Transverse colon (tissue), 4 donors: Measurements from ENCODE around the gene RBX1. TPM values are rescaled to one million over a fixed set of nuclear protein-coding genes. Genes with fewer than 3 reads are reported as not detected.

ENCODE experiments used
- DNase-seq: peaks from one replicate; pipeline ENCODE4 v3.0.0-alpha.2; 2019
- H3K27ac ChIP-seq, 4 donors: fragments of 200-600 bp; sonication (generic); 2 replicates each; pipeline ENCODE4 v1.5.1; 2016 to 2018; ENCODE audit warnings: inconsistent platforms in 4 of 4
- H3K27me3 ChIP-seq: fragments of 200-600 bp; sonication (generic); 2 replicates; pipeline ENCODE4 v1.5.1; 2017; ENCODE audit warnings: inconsistent platforms
- H3K36me3 ChIP-seq, 4 donors: fragments of 200-600 bp; sonication (generic); 2 replicates each; pipeline ENCODE4 v1.5.1; 2017 to 2019; ENCODE audit warnings: inconsistent platforms in 4 of 4
- H3K4me1 ChIP-seq, 4 donors: fragments of 200-600 bp; sonication (generic); 2 replicates each; pipeline ENCODE4 v1.5.1; 2017 to 2020; ENCODE audit warnings: inconsistent platforms in 4 of 4
- H3K4me3 ChIP-seq, 4 donors: fragments of 200-600 bp; sonication (generic); 1 replicate in 1 of 4; 2 replicates in 3 of 4; pipeline versions ENCODE4 v1.5.1 to v1.6.1; 2017 to 2019; ENCODE audit warnings: inconsistent platforms in 4 of 4
- H3K9me3 ChIP-seq, 2 donors: fragments of 200-600 bp; sonication (generic); 2 replicates each; pipeline ENCODE4 v1.5.1; 2017 to 2019; ENCODE audit warnings: inconsistent platforms in 2 of 2
- EP300 ChIP-seq: sonication (generic); formaldehyde crosslinking; IDR thresholded peaks from one replicate; pipeline ENCODE4 v1.6.1; 2017; ENCODE audit warnings: antibody characterized with exemption, low read depth
- POLR2A ChIP-seq: fragments of 450-650 bp; IDR thresholded peaks from one replicate; pipeline ENCODE4 v1.6.1; 2016; ENCODE audit warnings: antibody characterized with exemption, mild to moderate bottlenecking, moderate library complexity
- POLR2AphosphoS5 ChIP-seq, 3 donors: sonication (generic); formaldehyde crosslinking; IDR thresholded peaks; one replicate each; pipeline ENCODE4 v1.6.1; 2016; ENCODE audit warnings: antibody characterized with exemption in 3 of 3
- WGBS, 2 donors: methylation state at CpG; one replicate each; pipeline ENCODE4 v1.1.5; 2018; ENCODE audit warnings: low coverage in 1 of 2; 5-methylcytosine and 5-hydroxymethylcytosine counted together
- in situ Hi-C, 4 donors: fragments of 200-750 bp; cut with MboI; loops; one replicate each; pipeline versions ENCODE4 v1.15.0 to v1.15.1; 2017; ENCODE audit warnings: low sequenced_read_pairs in 3 of 4, low pct_ligation_motif_present in 1 of 4, low pct_unique_long_range_greater_than_20kb in 1 of 4
- intact Hi-C: fragments of 100-400 bp; cut with DNase I; formaldehyde crosslinking; loops from one replicate; pipeline ENCODE4 v1.15.1; 2023; ENCODE audit warnings: low total_unique reads
- total RNA-seq, 4 donors: library from RNA; depleted of rRNA; stranded (reverse); fragments of >200 nt; gene quantifications; one replicate each; pipeline ENCODE4 v1.1.0, GENCODE V29; 2016
- TF ChIP-seq, protein P1 (sequence below), 5 experiments: fragments of 200-600 bp in 3 of 5; fragments of 450-650 bp in 2 of 5; sonication (generic) in 3 of 5; IDR thresholded peaks; 1 replicate in 2 of 5; 2 replicates in 3 of 5; pipeline ENCODE4 v1.5.1; 2016 to 2017; ENCODE audit warnings: antibody characterized with exemption in 5 of 5, inconsistent platforms in 3 of 5, mild to moderate bottlenecking in 2 of 5, moderate library complexity in 1 of 5

The RBX1 gene
- total RNA-seq, 4 donors from 2014 or later, result 7.8 to 36.9 (median 24.9) TPM

DNA sequence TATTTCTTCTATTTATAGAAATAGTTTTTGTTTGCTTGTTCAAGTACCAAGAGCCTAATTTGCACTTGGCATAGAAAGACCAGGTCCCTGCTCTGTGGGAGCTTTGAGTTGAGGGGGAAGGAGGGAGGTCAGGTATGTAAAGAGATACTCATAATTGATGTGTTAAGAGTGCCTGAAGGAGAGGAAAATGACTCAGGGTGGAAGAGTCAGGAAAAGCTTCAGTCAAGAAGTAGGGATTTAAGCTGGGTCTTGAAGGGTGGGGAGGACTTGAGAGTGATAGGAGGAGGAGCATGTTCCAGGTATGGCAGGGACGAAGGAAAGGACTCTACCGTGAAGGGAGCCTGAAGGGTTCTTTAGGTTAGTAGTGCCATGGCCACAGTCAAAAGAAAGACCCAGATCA, 9.0 kb downstream of the RBX1 start:
- peaks cover 0 to 8% (median 3%) of the 10 kb centered on the region in 4 donors for H3K4me1 ChIP-seq
- H3K27ac ChIP-seq, result no peak overlapping the region
- no peak for DNase-seq
- H3K36me3 ChIP-seq, result peaks cover 0 to 20% (median 4%) of the 10 kb centered on the region in 4 donors
- in situ Hi-C loops, result no loop called here
- H3K4me3 ChIP-seq, result no peak overlapping the region
- no peaks in the 10 kb centered on the region for H3K9me3 ChIP-seq
- TF ChIP-seq POLR2AphosphoS5 (IDR thresholded peaks at IDR 0.05) (no peak), POLR2A (no peak), EP300 (no peak)
- TF ChIP-seq, protein P1, sequence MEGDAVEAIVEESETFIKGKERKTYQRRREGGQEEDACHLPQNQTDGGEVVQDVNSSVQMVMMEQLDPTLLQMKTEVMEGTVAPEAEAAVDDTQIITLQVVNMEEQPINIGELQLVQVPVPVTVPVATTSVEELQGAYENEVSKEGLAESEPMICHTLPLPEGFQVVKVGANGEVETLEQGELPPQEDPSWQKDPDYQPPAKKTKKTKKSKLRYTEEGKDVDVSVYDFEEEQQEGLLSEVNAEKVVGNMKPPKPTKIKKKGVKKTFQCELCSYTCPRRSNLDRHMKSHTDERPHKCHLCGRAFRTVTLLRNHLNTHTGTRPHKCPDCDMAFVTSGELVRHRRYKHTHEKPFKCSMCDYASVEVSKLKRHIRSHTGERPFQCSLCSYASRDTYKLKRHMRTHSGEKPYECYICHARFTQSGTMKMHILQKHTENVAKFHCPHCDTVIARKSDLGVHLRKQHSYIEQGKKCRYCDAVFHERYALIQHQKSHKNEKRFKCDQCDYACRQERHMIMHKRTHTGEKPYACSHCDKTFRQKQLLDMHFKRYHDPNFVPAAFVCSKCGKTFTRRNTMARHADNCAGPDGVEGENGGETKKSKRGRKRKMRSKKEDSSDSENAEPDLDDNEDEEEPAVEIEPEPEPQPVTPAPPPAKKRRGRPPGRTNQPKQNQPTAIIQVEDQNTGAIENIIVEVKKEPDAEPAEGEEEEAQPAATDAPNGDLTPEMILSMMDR (IDR thresholded peaks at IDR 0.05), result no peak
- H3K27me3 ChIP-seq, result no peaks in the 10 kb centered on the region
- intact Hi-C loops, result no loop called here
- 83 to 84% methylated on average over 2 of the region's 2 CpGs for WGBS, 2 donors

- TF ChIP-seq EP300, result no peak
- TF ChIP-seq POLR2A, result no peak
- TF ChIP-seq, protein P1 (IDR thresholded peaks at IDR 0.05), result no peak
- TF ChIP-seq POLR2AphosphoS5 (IDR thresholded peaks at IDR 0.05), result no peak
- Histone ChIP-seq H3K36me3 (peaks cover 0 to 36% (median 17%) of the 10 kb centered on the region in 4 donors), H3K27me3 (no peaks in the 10 kb centered on the region), H3K4me1 (no peaks in the 10 kb centered on the region), H3K27ac (no peak overlapping the region), H3K9me3 (no peaks in the 10 kb centered on the region), H3K4me3 (no peak overlapping the region)
- intact Hi-C loops (no loop called here), in situ Hi-C loops (no loop called here)
- WGBS, 2 donors, result 91% methylated on average over 8 of the region's 8 CpGs; no CpG with 5 or more reads in 1 of the 2 donors
- DNase-seq, result no peak
These were observed 15.0 kb downstream of the RBX1 start for GRCh38 chr22:40965936-40966725.

- in situ Hi-C loops (no loop called here), intact Hi-C loops (no loop called here)
- WGBS, 2 donors, result 83 to 88% methylated on average over 7 of the region's 7 CpGs
- TF ChIP-seq, protein P1 (IDR thresholded peaks at IDR 0.05), result no peak
- TF ChIP-seq EP300 (no peak), POLR2A (no peak), POLR2AphosphoS5 (IDR thresholded peaks at IDR 0.05) (no peak)
- Histone ChIP-seq H3K4me1 (no peaks in the 10 kb centered on the region), H3K27ac (no peak overlapping the region), H3K27me3 (no peaks in the 10 kb centered on the region), H3K36me3 (peaks cover 0 to 36% (median 17%) of the 10 kb centered on the region in 4 donors), H3K4me3 (no peak overlapping the region), H3K9me3 (no peaks in the 10 kb centered on the region)
- DNase-seq, result no peak
These were observed 15.5 kb downstream of the RBX1 start for GRCh38 chr22:40966726-40967085.

- intact Hi-C loops (no loop called here), in situ Hi-C loops (no loop called here)
- Histone ChIP-seq H3K27ac (no peak overlapping the region), H3K4me1 (no peaks in the 10 kb centered on the region), H3K27me3 (no peaks in the 10 kb centered on the region), H3K36me3 (peaks cover 0 to 36% (median 17%) of the 10 kb centered on the region in 4 donors), H3K4me3 (no peak overlapping the region), H3K9me3 (no peaks in the 10 kb centered on the region)
- no peak for TF ChIP-seq POLR2A
- no peak for TF ChIP-seq EP300
- TF ChIP-seq POLR2AphosphoS5 (IDR thresholded peaks at IDR 0.05), result no peak
- TF ChIP-seq, protein P1 (IDR thresholded peaks at IDR 0.05), result no peak
- 88 to 91% methylated on average over 4 to 8 of the region's 8 CpGs for WGBS, 2 donors
- DNase-seq, result no peak
These were observed 16.1 kb downstream of the RBX1 start for GRCh38 chr22:40967111-40967760.
